ENCODE measurements around the gene PAX8.

GRCh38 chr2:113227698-113228097 lies 51.0 kb downstream of the PAX8 start:
- TF ChIP-seq GATA3 (IDR thresholded peaks at IDR 0.05; ENCODE audit: low read depth, low read length) (no peak), GATA2 (IDR thresholded peaks at IDR 0.05; ENCODE audit: low read depth, low read length) (no peak)
